Measurements from ENCODE around the gene DVL3.

DVL3 gene

GRCh38 chr3:184180165-184180564 is 25.0 kb downstream of the DVL3 start:
- H4K20me1 ChIP-seq (ENCODE audit: control insufficient read depth, insufficient read depth, low read depth, low read length), result no peaks in the 10 kb centered on the region
- peaks cover 83% of the 10 kb centered on the region for H3K36me3 ChIP-seq (ENCODE audit: control insufficient read depth, low read length)
- H3K4me3 ChIP-seq (ENCODE audit: low read length), result no peak overlapping the region
- H3F3A ChIP-seq (ENCODE audit: control insufficient read depth, insufficient read depth), result peaks cover 3% of the 10 kb centered on the region; the same call in 1 of the 2 replicates
- H3K9me3 ChIP-seq (ENCODE audit: control insufficient read depth, insufficient read depth, low read length), result no peaks in the 10 kb centered on the region
- no peak overlapping the region for H3K27ac ChIP-seq (ENCODE audit: low read depth, low read length)
- H3K27me3 ChIP-seq (ENCODE audit: control insufficient read depth, low read length), result no peaks in the 10 kb centered on the region
- no peaks in the 10 kb centered on the region for H3K9me2 ChIP-seq (replicated peaks; ENCODE audit: control insufficient read depth, low read length)
- H3K4me1 ChIP-seq (ENCODE audit: control insufficient read depth, low read length), result peaks cover 23% of the 10 kb centered on the region
- H3K79me2 ChIP-seq (ENCODE audit: control insufficient read depth, low read length), result peaks cover 25% of the 10 kb centered on the region
- TF ChIP-seq CTCF (IDR thresholded peaks at IDR 0.05; ENCODE audit: low read depth, low read length, poor library complexity, severe bottlenecking), result no peak
- no peak for TF ChIP-seq EZH2phosphoT487 (IDR thresholded peaks at IDR 0.05; ENCODE audit: borderline replicate concordance, low read length)
- no peak overlapping the region for H3K4me2 ChIP-seq (ENCODE audit: low read length)

GRCh38 chr3:184181596-184181995 is 26.4 kb downstream of the DVL3 start:
- Histone ChIP-seq H3K36me3 (ENCODE audit: control insufficient read depth, low read length) (peaks cover 87% of the 10 kb centered on the region), H3K4me3 (ENCODE audit: low read length) (no peak overlapping the region), H3K9me2 (replicated peaks; ENCODE audit: control insufficient read depth, low read length) (no peaks in the 10 kb centered on the region), H3K4me1 (ENCODE audit: control insufficient read depth, low read length) (peaks cover 15% of the 10 kb centered on the region), H3K9me3 (ENCODE audit: control insufficient read depth, insufficient read depth, low read length) (no peaks in the 10 kb centered on the region), H4K20me1 (ENCODE audit: control insufficient read depth, insufficient read depth, low read depth, low read length) (no peaks in the 10 kb centered on the region), H3K27me3 (ENCODE audit: control insufficient read depth, low read length) (no peaks in the 10 kb centered on the region), H3F3A (ENCODE audit: control insufficient read depth, insufficient read depth) (peaks cover 3% of the 10 kb centered on the region; the same call in 1 of the 2 replicates), H3K4me2 (ENCODE audit: low read length) (no peak overlapping the region), H3K79me2 (ENCODE audit: control insufficient read depth, low read length) (peaks cover 22% of the 10 kb centered on the region), H3K27ac (ENCODE audit: low read depth, low read length) (no peak overlapping the region)
- TF ChIP-seq EZH2phosphoT487 (IDR thresholded peaks at IDR 0.05; ENCODE audit: borderline replicate concordance, low read length), result no peak
- no peak for TF ChIP-seq CTCF (IDR thresholded peaks at IDR 0.05; ENCODE audit: low read depth, low read length, poor library complexity, severe bottlenecking)

- peaks cover 84% of the 10 kb centered on the region for H3K36me3 ChIP-seq (ENCODE audit: control insufficient read depth, low read length)
- no peak overlapping the region for H3K27ac ChIP-seq (ENCODE audit: low read depth, low read length)
- no peak overlapping the region for H3K4me3 ChIP-seq (ENCODE audit: low read length)
Observed at GRCh38 chr3:184183679-184184078, 28.5 kb downstream of the DVL3 start.

More at GRCh38 chr3:184183679-184184078, 28.5 kb downstream of the DVL3 start:
- no peak overlapping the region for H3K4me2 ChIP-seq (ENCODE audit: low read length)
- H3K9me2 ChIP-seq (replicated peaks; ENCODE audit: control insufficient read depth, low read length), result no peaks in the 10 kb centered on the region
- H3F3A ChIP-seq (ENCODE audit: control insufficient read depth, insufficient read depth), result peaks cover 3% of the 10 kb centered on the region; the same call in 1 of the 2 replicates
- peaks cover 21% of the 10 kb centered on the region for H3K4me1 ChIP-seq (ENCODE audit: control insufficient read depth, low read length)
- TF ChIP-seq CTCF (IDR thresholded peaks at IDR 0.05; ENCODE audit: low read depth, low read length, poor library complexity, severe bottlenecking), result no peak
- no peak for TF ChIP-seq EZH2phosphoT487 (IDR thresholded peaks at IDR 0.05; ENCODE audit: borderline replicate concordance, low read length)
- peaks cover 9% of the 10 kb centered on the region; the same call in 1 of the 2 replicates for H4K20me1 ChIP-seq (ENCODE audit: control insufficient read depth, insufficient read depth, low read depth, low read length)
- no peaks in the 10 kb centered on the region for H3K27me3 ChIP-seq (ENCODE audit: control insufficient read depth, low read length)
- no peaks in the 10 kb centered on the region for H3K9me3 ChIP-seq (ENCODE audit: control insufficient read depth, insufficient read depth, low read length)
- peaks cover 33% of the 10 kb centered on the region for H3K79me2 ChIP-seq (ENCODE audit: control insufficient read depth, low read length)
